ENCODE results near the gene KSR1.
"Not testable (repeated sequence)": the region's sequence is repeated elsewhere in the genome, so short reads cannot be mapped to it uniquely, and the experiment has no call there.

KSR1 gene

GRCh38 chr17:27427166-27427862 lies 28.9 kb upstream of the KSR1 start:
- DNase-seq, result not testable (repeated sequence)

GRCh38 chr17:27428781-27429505 lies 27.3 kb upstream of the KSR1 start:
- DNase-seq, result no peak

GRCh38 chr17:27429666-27430382 lies 26.4 kb upstream of the KSR1 start:
- no peak for DNase-seq

GRCh38 chr17:27430383-27430840 lies 25.8 kb upstream of the KSR1 start:
- no peak for DNase-seq

- DNase-seq, result no peak
Observed at GRCh38 chr17:27430882-27431491, 25.3 kb upstream of the KSR1 start.

GRCh38 chr17:27433521-27433920 lies 22.7 kb upstream of the KSR1 start:
- DNase-seq, result no peak

- not testable (repeated sequence) for DNase-seq
Observed at GRCh38 chr17:27435431-27436070, 20.7 kb upstream of the KSR1 start.

- no peak for DNase-seq
Observed at GRCh38 chr17:27438348-27438998, 17.8 kb upstream of the KSR1 start.

GRCh38 chr17:27439342-27439741 lies 16.9 kb upstream of the KSR1 start:
- no peak for DNase-seq

GRCh38 chr17:27442702-27443101 lies 13.5 kb upstream of the KSR1 start:
- DNase-seq, result no peak

GRCh38 chr17:27443491-27443890 lies 12.8 kb upstream of the KSR1 start:
- no peak for DNase-seq

- no peak for DNase-seq
Observed at GRCh38 chr17:27445971-27446370, 10.3 kb upstream of the KSR1 start.

GRCh38 chr17:27446569-27447301 lies 9.5 kb upstream of the KSR1 start:
- no peak for DNase-seq

- not testable (repeated sequence) for DNase-seq
Observed at GRCh38 chr17:27448534-27448933, 7.7 kb upstream of the KSR1 start.

- no peak for DNase-seq
Observed at GRCh38 chr17:27449541-27449940, 6.7 kb upstream of the KSR1 start.

GRCh38 chr17:27449988-27450387 lies 6.3 kb upstream of the KSR1 start:
- no peak for DNase-seq

GRCh38 chr17:27450416-27450815 lies 5.8 kb upstream of the KSR1 start:
- DNase-seq, result no peak

GRCh38 chr17:27451906-27452305 lies 4.3 kb upstream of the KSR1 start:
- no peak for DNase-seq

GRCh38 chr17:27452828-27453227 lies 3.4 kb upstream of the KSR1 start:
- no peak for DNase-seq

GRCh38 chr17:27453471-27453870 lies 2.8 kb upstream of the KSR1 start:
- no peak for DNase-seq

GRCh38 chr17:27454089-27454488 lies 2.2 kb upstream of the KSR1 start:
- no peak for DNase-seq

All from activated CD4-positive, alpha-beta T cell treated with anti-CD3 and anti-CD28 coated beads, Interleukin-2, amount 50 U/mL, for 1 hour (primary cell).